ENCODE measurements around the gene CAMSAP2.

Gene CAMSAP2

DNA sequence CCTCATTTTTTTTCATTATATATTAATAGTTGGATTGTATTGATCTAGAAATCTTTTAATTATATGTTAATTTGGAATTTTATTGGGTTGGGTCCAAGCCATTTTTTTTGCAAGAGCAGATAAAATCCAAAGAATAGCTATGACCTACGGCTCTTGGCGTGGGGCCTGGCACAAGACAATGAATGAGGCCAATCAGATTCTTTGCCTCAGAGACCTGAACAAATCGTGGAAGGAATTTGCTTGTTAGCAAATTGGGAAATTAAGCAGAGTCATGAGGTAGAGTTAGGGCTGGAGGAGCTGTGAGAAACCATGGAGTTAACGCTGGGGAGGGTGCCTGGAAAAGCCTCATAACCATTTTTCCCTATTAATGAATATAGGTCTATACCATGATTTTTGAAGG, 40.1 kb downstream of the CAMSAP2 start:
- DNase-seq (ENCODE audit: low read depth) = no peak
- H3K4me3 ChIP-seq (ENCODE audit: control insufficient read depth, low read depth, low read length) = no peak overlapping the region
- no peak for TF ChIP-seq CTCF (IDR thresholded peaks at IDR 0.05; ENCODE audit: control insufficient read depth, insufficient read depth, low read depth, low read length, missing control alignments)

DNA sequence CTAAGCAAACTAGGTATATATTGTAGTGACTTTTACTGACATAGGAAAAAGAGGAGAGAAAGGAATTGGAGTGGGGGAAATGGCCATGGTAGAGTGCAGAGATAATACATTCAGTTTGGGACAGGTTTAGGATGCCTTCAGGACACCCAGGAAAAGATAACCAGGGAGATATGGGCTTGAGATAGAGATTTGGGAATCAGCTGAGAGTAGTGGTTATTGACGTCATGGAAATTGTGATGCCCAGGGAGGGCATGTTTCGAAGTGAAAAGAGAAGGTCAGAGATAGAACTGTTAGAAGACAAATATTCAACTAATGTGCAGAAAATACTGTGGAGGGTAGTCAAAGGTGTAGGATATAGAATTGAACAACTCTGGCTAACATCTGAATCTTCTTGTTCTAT, 40.6 kb downstream of the CAMSAP2 start:
- TF ChIP-seq CTCF (IDR thresholded peaks at IDR 0.05; ENCODE audit: control insufficient read depth, insufficient read depth, low read depth, low read length, missing control alignments) = no peak
- H3K4me3 ChIP-seq (ENCODE audit: control insufficient read depth, low read depth, low read length) = no peak overlapping the region
- no peak for DNase-seq (ENCODE audit: low read depth)

DNA sequence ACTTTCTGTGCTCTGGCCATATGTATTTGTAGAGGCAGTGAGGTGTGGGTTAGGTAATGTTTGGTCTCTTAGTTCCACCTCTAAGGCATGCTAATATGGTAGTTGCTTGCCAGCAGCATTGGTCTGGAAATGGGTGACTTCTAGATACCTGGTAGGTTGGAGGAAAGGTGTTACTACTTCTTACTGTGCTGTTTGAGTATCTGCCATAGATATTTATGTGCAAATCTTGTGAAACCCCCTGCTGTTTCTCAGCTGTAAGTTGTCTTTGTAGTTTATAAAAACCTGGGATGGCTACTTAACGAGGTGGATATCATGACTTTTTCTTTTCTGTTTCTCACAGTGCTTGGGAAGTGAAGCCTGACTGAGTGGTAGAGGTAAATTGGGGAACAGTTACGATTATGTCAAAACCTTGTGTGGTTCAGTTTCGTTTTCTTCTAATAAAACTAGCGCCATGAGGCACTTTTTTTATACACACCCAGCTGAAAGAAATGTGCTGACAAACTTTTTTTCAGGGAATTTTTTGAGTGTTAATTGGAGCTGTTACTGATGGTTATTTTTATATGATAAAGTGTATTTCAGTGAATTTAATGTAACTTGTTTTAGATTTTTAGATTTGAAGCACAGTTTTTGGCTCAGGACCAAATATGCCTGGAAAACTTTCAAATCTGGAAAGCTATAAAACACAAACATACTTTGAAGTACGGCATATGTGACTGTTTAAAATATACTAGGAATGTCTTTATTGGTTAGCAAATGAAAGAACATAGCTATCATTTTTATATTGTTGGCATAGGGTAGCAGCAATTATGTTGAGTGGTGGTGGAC, 42.1 kb downstream of the CAMSAP2 start:
- no peak for DNase-seq (ENCODE audit: low read depth)
- H3K4me3 ChIP-seq (ENCODE audit: control insufficient read depth, low read depth, low read length) = peak overlapping the region; percentile 9; the same call in 1 of the 2 replicates
- TF ChIP-seq CTCF (IDR thresholded peaks at IDR 0.05; ENCODE audit: control insufficient read depth, insufficient read depth, low read depth, low read length, missing control alignments) = no peak

DNA sequence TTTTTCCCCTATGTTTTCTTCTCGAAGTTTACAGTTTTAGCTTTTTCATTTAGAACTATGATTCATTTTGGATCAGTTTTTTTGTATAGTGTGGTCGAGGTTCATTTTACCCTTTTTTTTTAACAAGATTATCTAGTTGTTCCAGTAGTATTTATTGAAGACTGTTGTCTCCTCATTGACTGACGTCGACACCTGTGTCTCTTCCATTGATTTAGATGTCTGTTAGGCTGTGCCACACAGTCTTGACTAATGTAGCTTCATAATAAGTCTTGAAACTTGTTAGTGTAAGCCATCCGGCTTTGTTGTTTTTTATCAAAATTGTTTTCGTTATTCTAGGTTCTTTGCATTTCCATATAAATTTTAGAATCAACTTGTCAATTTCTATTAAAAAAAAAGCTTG, 45.2 kb downstream of the CAMSAP2 start:
- no peak overlapping the region for H3K4me3 ChIP-seq (ENCODE audit: control insufficient read depth, low read depth, low read length)
- TF ChIP-seq CTCF (IDR thresholded peaks at IDR 0.05; ENCODE audit: control insufficient read depth, insufficient read depth, low read depth, low read length, missing control alignments) = no peak
- no peak for DNase-seq (ENCODE audit: low read depth)

DNA sequence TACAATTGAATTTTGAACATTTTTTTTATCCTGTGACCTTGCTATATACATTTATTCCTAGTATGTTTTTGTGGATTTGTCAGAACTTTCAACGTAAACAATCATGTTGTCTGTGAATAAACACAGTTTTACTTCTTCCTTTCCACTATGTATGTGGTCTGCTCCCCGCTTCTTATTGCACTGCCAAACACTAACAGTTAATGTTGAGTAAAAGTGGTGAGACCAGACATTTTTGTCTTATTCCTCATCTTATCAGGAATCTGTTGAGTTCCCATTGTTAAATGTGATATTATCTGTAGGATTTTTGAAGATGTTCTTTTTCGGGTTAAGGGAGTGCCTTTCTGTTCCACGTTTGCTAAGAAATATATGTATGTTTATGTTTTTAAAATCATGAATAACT, 45.9 kb downstream of the CAMSAP2 start:
- DNase-seq (ENCODE audit: low read depth) = no peak
- no peak for TF ChIP-seq CTCF (IDR thresholded peaks at IDR 0.05; ENCODE audit: control insufficient read depth, insufficient read depth, low read depth, low read length, missing control alignments)
- no peak overlapping the region for H3K4me3 ChIP-seq (ENCODE audit: control insufficient read depth, low read depth, low read length)

- no peak overlapping the region for H3K4me3 ChIP-seq (ENCODE audit: control insufficient read depth, low read depth, low read length)
- DNase-seq (ENCODE audit: low read depth) = no peak
- TF ChIP-seq CTCF (IDR thresholded peaks at IDR 0.05; ENCODE audit: control insufficient read depth, insufficient read depth, low read depth, low read length, missing control alignments) = no peak
These were observed 48.1 kb downstream of the CAMSAP2 start for GRCh38 chr1:200786788-200787187.

All from AG09309 (cell line).